ENCODE measurements around the gene LPAR6. TPM values are rescaled to one million over a fixed set of nuclear protein-coding genes. Genes with fewer than 3 reads are reported as not detected.
"Not testable (repeated sequence)": the region's sequence is repeated elsewhere in the genome, so short reads cannot be mapped to it uniquely, and the experiment has no call there.

Gene LPAR6
- polyA plus RNA-seq, 12 donors, result 17.3 to 36.3 (median 24.7) TPM; not detected in 1

DNA sequence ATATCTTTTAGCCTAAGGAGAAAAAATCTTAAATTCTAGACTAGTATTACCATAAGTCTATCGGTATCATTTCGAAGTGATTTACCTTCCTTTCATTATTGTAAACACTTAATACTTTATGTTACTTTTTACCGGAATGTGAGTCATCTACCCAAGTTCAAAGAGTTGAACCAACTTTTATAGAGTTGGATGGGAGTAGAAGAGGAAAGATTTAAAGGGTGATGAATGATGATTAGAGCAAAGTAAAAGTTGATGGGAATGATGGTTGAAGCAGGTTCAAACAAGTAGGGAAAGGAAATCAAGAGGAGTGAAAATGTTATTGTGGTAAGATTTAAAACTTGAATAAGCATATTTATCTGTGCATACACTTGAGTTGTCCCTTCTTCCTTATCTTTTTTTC lies 11.3 kb upstream of the LPAR6 start:
- no peak for DNase-seq

DNA sequence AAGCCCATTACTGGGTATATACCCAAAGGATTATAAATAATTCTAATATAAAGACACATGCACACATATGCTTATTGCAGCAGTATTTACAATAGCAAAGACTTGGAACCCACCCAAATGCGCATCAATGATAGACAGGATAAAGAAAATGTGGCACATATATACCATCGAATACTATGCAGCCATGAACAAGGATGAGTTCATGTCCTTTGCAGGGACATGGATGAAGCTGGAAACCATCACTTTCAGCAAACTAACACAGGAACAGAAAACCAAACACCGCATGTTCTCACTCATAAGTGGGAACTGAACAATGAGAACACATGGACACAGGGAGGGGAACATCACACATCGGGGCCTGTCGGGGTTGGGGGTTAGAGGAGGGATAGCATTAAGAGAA lies 9.1 kb upstream of the LPAR6 start:
- DNase-seq, result not testable (repeated sequence)

DNA sequence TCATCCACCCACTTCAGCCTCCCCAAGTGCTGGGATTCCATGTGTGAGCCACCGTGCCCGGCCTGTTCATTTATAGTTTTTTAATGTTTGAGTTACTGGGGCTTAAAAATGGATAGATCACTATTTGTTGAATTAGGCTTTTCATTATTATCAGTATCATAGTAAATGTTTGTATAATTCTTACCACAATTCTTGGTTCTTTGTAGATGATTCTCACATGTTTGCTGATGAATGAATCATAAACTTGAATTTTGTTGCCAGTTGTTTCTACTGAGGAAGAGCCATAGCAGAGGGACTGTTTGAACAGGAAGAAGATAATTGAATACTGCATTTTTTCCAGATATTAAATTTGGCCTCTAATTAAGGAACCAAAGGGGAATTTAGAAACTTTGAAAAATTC lies 2.6 kb upstream of the LPAR6 start:
- no peak for DNase-seq

DNA sequence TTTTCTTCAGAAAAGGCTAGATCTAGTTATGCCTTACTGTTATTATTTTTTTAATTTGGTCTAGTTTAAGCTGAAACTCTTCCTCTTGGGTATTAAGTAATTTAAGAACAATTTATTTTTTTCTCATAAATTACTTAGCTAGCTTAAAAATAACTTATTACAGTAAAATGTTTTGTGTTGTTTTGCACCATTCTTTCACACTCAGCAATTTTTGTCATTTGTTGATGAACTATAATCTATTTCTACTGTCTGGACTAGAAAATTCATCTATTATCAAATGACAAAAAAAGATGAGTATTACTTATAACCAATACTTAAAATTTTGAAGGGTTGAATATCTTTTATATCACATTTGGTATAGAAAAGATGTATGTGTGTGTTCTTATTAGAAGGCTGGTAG lies 1.6 kb upstream of the LPAR6 start:
- DNase-seq, result no peak

DNA sequence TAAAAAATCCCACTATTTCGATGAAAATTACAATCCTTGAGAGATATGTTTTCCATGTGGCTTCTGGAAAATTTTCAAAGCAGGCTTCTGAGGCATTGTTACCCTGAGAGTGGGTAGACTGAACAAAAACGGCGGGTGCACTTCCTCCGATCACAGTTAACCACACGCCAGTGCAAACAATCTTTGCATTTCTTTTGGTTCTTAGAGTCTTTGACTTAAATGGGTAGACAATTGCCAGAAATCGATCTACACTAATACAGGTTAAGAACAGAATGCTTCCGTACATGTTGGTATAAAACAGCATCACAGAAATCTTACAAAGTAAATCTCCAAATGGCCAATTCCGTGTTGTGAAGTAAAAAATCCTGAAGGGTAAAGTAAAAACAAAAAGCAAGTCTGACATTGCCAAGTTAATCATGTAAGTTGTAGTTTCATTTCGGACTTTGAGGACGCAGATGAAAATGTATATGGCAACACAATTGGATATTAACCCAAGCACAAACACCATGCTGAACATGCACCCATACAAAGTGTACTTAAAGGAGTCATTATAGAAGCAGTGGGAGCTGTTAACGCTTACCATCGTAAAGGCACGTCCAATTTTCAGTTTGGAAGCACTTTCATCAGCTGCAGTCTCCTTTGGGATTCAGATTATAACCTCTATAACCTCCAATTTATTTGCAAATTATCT lies 927 bp downstream of the LPAR6 start:
- DNase-seq, result peak; percentile 56

DNA sequence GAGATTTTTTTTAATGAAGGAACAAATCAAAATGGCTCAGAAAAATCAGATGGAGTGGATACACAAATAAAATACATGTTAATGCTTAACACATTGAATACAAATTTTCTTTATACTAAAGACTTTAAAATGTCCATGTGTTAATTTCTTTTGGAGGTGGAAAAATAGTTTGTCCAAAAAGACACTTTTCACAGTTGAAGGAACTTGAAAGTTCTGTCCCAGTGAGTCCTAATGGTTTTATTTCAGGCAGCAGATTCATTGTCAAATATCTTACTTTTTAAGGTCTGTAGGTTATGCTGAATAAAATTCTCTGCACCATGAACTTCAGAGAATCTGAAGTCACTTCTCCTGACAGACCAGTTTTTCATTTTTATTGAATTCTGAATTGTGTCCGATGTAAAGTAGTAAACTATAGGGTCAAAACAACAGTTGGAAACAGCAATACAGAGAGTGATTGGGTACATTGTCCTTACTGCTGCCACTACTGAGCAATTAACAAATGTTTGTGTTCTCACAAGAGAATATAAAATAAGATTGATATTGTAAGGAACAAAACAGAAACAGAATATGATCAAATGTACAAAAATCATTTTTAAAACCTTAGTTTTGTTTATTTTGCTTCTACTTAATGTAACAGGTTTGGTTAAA lies 1.6 kb downstream of the LPAR6 start:
- peak; percentile 40 for DNase-seq

DNA sequence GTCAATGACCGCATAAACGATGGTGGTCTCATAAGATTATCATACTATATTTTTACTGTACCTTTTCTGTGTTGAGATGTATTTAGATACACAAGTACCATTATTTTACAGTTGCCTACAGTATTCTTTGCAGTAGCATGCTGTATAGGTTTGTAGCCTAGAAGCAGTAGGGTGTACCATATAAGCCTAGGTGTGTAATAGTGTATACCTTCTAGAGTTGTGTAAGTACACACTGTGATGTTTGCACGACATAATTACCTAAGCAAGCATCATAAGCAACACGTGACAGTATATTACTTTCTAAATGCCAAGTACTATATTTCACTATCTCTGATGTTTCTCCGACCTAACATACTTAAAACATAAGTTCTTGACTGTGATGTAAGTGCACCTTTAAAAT lies 2.7 kb downstream of the LPAR6 start:
- no peak for DNase-seq

DNA sequence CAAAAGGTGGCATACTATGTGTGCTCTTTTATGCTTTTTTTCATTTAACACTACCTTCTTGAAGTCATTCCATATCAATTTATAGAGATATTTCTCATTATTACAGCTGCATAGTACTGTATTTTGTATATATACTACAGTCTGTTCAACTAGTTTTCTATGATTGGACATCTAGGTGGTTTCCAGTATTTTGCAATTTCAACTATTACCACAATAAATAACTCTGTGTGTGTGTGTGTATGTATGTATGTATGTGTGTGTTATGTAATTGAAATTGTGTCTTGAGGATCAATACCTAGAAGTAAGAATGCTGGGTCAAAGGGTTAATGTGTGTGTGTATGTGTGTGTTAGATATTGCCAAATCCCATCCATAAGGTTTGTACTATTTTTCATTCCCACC lies 7.0 kb downstream of the LPAR6 start:
- no peak for DNase-seq

DNA sequence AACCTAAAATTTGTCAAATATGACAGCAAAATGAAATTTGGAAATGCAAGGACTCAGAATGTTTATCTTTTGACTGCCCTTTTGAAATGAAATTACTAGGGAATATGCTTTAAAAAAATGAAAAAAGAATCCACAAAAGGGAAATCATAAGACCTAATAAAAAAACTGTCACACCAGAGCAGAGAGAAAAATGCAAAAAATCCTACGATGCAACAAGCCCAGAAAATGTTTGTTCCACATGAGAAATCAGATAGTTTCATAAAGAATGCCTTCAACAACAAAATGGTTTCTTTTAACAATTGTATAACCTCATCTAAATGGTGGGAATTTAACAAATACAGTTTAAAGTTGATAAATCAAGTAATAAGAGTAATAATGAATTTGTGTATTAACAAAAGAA lies 8.0 kb downstream of the LPAR6 start:
- no peak for DNase-seq

DNA sequence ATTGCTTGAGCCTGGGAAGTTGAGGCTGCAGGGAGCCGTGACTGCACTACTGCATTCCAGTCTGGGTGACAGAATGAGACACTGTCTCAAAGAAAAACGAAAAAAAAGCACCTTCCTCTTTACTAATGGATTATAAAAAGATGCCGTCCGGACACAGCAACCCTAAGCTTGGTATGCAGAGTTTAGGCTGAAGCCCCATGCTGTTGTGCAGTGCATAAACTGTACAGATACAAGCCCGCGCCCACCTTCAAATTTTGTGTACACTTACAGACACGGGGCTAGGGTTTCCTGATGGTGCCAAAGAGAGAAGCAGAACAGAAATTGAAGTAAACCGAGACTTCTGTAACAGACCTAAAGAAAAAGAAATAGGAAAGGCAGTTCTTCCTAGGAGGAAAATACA lies 9.0 kb downstream of the LPAR6 start:
- DNase-seq, result no peak

DNA sequence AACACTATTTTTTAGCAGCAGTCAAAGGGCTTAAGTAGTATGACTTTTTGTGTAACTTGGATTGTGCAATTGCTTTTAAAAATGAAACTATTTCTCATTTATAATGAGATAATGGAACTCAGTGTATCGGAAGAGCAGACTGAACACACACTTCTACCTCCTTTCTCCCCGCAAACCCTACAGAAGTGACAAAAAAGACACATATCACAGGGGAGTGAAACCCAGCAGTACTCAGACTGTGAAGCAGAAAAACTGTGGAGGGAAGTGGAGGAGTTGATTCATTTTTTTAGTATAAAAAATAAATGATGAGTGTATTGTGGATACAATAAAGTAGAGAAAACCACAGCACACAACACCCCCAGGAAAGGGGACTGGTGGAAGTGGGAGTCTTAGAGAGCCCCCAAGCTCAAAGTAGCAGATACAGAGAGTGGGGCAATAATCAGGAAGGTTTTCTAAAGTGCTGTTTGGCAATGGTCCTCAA lies 9.7 kb downstream of the LPAR6 start:
- DNase-seq, result no peak

DNA sequence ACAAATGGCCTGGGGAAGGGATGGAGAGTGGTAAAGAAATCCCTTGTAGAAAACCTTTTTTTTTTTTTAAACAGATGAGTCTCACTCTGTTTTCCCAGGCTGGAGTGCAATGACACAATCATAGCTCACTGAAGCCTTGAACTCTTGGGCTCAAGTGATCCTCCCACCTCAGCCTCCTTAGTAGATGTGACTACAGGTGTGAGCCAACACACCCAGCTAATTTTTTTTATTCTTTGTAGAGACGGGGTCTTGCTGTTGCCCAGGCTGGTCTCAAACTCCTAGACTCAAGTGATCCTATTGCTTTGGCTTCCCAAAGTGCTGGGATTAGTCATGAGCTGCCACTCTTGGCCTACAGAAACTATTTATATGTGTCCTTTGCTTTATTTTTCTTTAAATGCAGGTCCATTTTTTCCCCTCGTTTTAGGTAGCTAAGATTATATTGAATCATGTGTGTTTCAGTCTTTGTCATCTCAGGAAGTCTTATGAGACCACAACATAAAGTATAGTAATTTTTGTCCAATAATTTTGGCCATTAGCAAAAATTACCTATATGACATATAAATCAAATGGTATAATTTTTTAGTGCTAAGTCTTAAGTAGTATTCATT lies 10.5 kb downstream of the LPAR6 start:
- DNase-seq, result no peak

DNA sequence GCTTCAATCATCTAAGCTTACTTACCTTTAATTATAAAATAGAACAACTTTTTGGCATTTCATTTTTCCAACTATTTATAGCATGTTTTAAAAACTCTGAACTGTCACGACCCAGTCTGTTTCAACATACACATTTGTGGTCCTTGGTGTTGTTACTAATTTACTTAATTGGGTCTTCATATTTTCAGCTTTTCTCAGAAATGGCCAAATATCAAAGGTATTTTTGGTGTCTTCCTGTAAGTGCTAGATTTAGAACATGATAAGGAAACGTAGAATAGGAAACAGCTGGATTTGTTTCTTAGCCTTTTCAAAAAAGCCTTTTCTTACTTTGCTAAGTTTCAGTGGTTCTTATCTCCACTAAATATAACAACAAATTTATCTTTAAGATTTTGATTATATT lies 11.4 kb downstream of the LPAR6 start:
- no peak for DNase-seq

DNA sequence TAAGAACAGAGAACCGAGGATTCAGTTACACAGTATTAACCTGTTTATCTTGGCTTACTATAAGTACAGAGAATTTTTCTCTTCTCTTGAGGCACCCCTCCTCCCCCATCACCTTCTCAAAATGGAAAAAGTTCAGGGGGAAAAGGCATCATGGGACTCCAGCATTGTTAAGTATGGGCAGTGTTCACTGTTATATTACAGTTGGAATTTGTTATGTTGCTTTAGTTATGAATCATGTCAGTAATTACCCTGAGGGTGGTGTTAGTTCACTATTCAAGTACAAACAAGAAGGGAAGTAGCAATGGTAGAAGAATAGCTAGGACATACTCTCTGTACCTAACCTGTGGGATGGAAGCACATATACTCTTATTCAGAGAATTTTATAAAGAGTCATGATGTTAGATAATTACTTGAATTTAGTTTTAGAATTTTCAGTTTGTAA lies 12.0 kb downstream of the LPAR6 start:
- no peak for DNase-seq

DNA sequence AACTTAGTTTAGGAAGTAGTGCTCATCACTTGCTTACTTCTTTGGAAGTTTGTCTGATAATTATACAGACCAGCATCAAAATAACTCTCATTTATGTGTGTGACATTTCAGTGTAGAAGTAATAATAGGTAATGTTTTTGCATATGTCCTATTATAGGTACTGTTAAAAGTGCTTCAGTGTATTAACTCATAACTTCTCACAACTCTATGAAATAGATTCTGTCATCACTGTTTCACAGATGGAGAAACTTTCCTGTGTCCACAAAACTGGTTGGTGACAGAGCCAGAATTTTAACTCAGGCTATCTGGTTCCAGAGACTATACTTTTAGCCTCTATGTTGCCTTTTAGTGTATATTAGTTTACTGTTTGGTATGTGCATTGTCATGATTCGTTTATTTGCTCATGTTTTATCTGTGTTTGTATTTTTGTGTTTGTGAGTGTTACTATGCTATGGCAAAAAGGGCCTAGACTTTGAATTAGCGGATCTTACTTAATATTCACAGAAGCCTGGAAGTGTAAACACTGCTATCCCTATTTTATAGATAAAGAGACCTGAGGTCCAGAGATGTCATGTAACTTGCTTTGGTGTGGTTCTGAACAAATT lies 12.7 kb downstream of the LPAR6 start:
- no peak for DNase-seq

DNA sequence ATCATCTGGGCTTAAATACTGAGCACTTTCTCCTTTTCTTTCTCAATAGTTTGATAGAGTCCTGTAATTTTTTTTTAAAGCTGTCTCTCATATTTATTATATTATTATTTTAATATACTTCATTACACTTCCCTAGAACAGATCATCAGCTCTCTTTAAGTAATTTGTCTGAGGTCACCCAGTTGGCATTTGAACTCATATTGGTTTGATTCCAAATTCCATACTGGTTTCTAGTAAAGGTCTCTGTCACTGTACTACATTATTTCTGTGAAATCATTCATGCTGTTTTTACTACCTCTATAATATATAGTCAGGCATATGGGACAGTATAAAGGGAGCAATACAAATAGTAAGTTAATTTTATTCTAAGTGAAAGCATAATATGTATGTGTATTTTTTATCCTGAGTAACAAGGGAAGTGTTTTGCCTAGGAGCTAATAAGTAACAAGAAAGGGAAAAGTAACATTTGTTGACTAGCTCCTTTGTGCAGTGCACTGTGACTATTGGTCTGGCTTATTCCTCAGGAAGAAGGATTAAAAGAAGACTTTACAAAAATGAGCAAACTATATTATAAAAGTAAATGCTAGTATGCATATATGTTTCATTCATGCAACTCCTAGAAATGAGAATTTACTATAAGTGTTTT lies 14.3 kb downstream of the LPAR6 start:
- no peak for DNase-seq

DNA sequence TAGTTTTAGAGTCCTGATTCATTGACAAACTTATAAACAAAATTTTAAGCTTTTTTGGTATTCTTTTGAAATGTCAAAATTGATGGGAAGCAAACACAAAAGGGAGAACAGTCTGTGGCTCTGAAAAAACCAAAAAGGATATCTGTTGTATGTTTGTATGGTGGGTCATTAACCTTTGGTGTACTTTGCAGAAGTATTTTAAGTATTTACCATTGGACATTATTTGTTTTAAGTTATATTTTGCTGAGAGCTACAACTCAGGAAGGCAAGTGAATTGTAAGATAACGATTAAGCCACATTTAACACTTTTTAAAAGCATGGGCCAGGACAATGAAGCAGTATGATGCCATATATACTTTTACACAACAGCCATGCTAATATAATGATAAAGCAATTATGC lies 15.2 kb downstream of the LPAR6 start:
- DNase-seq, result no peak

DNA sequence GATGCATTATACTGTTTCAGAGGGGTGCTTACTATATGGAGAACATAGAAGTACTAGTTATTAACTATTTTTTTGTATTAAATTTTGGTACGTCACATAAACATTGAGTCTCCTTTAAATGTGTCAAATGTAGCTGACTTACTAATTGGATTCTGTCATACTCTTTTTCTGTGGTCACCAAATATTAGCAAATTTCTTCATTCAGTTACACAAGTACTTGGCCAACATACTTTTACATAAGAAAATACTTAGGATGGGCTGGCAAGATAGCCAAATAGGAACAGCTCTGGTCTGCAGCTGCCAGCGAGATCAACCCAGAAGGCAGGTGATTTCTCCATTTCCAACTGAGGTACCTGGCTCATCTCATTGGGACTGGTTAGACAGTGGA lies 19.2 kb downstream of the LPAR6 start:
- DNase-seq, result no peak

DNA sequence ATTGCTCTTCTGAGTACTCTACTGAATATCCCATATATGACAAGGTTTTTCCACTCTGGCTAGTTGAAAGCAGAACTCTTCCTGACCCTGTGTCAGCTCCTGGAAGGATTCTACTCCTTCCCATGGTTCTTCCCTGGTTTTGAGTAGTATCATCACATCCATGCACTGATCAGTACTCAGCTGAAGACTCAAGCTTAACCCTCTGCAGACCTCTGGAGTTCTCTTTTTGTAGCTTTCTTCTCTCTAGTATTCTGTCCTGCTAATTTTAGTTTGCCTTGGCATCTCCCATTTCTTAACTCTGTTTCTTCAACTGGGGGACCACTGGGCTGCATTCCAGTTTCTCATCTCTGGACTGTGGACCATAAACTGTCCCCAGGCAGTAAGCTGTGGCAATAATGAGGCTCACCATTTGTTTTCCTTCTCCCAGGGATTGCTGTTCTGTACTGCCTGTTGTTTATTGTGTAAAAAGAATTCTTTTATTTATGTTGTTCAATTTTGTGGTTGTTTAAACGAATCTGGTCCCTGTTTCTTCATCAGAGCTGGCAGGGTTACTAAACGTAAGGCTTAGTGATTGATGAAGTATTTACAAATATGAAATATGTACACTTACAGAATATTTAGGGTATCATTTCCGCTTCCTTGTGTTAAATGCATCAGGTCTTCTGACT lies 19.7 kb downstream of the LPAR6 start:
- DNase-seq, result no peak

DNA sequence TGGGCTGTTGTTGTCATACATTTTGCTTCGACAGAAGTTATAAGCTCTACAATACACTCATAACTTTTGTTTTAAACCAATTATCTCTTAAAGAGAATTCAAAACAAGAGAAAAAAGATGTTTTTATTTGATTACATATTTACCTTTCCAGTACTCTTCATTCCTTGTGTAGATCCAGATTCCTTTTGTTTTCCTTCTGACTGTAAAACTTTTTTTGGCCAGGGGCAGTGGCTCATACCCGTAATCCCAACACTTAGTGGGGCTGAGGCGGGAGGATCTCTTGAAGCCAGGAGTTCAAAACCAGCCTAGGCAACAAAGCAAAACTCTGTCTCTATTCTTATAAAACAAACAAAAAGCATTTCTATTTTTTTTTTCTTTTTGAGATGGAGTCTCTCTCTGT lies 21.7 kb downstream of the LPAR6 start:
- no peak for DNase-seq

DNA sequence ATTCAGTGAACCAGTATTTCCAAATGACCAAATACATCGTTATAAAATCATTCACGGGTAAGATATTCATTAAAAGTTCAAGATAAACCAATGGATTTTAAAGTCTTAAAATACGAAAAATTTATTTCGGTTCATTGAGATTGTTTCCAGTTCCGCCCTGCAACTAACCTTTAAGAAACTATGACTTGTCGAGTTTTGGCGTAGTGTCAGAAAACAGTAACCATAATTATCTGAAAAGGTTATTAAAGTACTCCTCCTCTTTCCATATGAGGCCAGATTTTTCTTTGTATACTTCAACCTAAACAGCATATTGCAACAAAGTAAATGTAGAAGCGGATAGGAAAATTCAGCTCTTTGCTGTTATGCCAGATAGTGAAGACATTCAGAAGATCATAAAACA lies 26.1 kb downstream of the LPAR6 start:
- no peak for DNase-seq

DNA sequence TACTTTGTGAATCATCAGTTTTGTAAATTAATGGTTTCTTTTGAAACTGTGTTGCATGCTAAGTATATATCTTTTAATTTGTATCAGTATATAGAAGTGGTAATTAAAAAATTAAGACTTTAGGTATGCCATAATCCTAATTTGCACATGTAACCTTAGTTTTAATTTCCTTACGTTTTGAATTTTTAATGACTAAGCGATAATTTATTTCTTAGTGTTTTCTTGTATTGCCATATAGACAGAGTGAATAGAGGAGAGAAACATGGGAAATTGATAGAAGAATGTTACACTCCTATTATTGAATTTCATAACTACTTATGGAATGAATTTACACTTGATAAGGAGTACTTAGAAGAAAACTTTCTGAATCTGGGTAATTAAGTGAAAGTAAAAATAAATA lies 29.5 kb downstream of the LPAR6 start:
- DNase-seq, result no peak
